Measurements from ENCODE around the gene CYP19A1.
"Not testable (repeated sequence)": the region's sequence is repeated elsewhere in the genome, so short reads cannot be mapped to it uniquely, and the experiment has no call there.

Gene CYP19A1

DNA sequence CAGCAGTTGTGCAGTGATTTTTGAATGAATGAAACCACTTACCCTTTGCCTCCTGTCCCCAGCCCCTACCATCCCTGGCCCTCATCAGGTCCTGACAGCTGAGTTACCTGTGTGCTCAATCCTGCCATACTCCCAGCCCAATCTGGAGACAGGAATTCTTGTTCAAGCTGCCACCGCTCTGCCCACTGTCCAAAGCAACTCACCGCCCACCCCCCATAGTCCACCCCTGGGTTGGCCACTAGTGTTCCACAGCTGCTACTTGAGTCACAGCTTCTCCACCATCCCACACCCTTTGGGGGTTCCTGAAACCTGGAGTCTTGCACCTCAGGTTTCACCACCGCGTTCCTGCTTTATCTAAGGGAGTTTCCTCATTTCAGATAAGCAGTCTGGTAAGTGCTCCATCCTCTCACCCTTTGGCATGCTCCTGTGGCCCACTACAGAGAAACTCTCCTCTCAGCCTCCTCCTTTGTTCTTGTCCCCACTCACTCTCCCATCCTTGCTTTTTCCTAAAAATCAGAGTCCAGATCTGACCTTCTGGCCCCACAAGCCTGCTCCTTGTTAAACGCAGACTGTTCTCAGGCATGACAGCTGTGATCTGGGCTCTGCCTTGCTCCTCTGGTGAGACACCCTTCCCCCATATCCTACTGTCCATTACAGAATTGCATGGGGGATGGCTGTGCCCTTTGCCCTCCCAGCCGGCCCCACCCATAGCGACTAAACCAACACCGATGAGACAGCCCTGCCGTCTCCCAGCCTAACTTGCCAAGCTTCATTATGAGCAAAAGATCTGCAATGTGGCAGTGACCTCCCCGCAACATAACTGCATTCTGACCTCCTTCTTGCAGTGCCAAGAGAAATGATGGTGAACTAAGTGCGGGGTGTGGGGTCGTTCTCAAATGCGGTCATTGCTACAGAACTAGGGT lies 50.0 kb downstream of the CYP19A1 start:
- DNase-seq = no peak

DNA sequence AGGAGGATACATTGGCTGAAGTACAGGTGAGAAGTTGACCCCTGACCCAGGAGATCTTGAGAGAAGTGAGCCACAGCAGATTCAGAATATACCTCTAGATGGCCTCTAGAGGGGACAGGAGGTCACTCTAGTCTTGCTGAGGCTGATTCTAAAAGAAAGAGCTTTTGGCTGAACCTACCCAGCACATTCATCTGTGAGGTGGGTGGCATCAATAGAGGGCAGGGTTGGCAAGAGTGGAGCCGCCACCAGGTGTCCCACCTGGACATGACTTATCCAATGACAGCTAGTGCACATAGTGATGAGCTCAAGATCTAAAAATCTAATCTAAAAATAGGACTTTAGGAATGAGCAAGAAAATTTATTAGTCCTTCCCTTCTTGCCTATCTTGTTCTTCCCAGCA lies 51.6 kb downstream of the CYP19A1 start:
- no peak for DNase-seq

DNA sequence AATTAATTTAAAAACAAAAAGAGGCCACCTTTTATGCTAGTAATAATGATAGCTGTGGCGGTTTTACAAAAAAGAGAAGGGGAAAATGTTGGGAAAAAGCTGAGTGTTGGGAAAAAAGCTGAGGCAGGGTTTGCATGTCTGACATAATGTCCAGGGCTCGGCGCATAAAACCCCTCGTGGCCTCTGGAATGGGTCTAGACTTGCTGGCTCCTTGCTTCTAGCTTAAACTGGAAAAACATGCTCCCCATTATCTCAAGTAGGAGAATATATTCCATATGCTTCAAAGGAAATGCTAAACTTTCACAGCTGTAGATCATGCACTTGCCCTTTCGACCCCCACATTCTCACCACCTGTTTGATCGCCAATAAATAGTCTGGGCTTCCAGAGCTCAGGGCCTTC lies 53.0 kb downstream of the CYP19A1 start:
- DNase-seq = no peak

DNA sequence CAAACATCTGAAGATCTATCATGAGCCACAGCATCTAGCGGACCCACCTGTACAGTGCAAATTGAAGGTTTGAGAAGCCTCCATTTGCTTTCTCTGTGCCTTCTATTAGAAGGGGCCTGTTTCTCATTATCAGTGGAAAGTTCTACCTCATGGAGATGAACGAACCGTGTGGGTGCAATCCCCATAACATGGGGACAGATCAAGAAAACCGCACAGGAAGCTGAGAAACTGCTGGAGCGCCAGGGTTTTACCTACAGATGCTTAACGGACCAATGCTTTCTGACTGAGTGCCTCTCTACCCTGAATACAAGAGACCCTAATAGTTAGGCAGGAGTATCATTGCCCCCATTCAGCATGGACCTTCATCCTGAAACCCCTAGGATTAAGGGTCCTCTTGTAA lies 53.5 kb downstream of the CYP19A1 start:
- DNase-seq = no peak

DNA sequence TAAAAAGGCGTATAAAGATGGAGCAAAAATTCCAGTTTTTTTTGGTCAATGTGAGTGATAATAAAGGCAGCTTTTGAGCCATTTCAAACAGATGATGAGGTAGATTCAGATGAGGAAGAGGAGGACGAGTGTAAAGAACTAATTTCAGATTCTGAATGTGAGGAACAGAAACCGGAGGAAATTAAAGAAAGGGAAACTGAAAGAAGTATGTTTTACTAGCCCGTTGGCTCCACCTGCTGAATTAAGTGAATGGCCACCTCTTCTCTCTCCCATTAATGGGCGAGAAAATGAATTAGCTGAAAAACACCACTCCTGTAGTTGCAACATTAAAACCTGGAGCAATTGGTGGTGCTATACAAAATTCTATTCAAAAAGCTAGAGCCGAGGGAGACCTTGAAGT lies 55.4 kb downstream of the CYP19A1 start:
- no peak for DNase-seq

DNA sequence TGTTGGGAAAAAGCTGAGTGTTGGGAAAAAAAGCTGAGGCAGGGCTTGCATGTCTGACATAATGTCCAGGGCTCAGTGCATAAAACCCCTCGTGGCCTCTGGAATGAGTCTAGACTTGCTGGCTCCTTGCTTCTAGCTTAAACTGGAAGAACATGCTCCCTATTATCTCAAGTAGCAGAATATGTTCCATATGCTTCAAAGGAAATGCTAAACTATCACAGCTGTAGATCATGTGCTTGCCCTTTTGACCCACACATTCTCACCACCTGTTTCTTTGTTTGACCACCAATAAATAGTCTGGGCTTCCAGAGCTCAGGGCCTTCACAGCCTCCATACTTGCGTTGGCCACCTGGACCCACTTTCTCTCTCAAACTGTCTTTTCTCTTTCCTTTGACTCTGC lies 56.2 kb downstream of the CYP19A1 start:
- not testable (repeated sequence) for DNase-seq

DNA sequence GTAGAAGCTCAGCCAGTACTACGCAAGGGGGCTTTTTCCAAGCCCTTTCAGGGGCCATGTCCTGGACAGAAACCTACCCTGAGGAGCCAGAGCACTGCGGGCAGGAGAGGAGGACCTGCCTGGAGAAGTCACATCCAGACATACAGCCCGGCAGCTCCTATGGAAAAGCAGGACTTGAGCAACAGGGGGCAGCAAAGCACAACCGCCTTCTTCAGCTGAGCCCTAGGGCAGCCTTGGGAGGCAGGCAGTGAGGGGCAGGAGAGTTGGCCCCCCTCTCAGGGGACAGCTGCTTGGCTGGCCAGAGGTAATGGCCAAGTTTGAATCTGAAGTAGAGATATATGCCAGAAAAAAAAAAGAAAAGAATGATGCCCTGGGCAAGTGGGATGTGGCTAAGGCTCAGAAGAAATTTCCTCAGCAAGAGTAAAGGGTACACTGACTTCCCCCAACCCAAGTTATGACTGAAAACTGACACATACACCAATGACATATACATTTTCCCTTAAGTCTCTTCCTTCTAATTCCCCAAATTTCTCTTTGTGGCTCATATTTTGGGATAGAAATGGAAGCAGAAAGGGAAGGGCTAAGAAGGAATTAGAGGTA lies 56.9 kb downstream of the CYP19A1 start:
- peak; percentile 70 for DNase-seq

DNA sequence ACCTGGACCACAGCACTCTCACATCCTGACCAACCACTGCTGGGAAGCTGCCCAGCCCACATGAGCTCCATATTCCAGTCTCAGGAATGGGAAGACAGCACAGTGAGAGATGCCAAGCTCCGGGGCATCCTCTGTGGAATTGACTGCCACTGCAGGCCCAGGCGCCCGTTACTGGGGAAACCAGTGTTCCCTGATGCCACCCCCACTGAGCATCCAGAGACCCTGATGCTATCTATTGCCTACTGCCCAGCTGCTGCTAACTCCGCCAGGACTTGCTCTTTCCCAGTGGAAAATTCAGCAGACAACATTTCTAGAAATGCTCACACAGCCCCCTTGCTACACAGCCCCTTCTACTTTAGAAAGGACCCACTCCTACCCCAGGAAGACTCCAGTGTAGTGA lies 57.6 kb downstream of the CYP19A1 start:
- no peak for DNase-seq

DNA sequence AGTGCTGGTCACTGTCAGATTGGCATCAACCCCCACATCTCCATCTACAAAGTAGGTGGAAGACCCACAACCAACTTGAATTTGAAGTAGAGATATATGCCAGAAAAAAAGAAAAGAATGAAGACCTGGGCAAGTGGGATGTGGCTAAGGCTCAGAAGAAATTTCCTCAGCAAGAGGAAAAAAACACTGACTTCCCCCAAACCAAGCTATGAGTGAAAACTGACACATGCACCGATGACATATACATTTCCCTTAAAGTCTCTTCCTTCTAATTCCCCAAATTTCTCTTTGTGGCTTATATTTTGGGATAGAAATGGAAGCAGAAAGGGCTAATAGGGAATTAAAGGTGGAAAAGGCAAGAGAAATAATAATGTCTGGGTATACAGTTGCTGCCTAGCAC lies 59.0 kb downstream of the CYP19A1 start:
- no peak for DNase-seq

DNA sequence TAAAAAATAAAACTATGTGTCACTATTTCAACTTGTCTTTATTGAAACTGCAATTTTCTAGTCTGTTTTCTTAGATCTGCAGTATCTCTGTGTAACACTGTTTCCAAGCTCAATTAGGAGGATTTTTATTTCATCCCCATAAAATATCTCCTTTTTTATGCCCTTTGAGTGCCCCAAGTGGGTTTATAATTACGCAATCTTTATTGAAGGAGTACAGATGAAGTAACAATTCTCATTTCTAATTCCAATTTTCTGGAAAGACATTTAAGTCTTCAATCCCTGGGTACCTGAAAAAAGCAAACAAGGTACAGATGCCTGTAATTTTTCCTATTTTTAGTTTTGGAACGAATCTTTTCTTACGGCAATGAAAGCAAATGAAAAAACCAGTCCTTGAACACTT lies 61.3 kb downstream of the CYP19A1 start:
- DNase-seq = no peak

DNA sequence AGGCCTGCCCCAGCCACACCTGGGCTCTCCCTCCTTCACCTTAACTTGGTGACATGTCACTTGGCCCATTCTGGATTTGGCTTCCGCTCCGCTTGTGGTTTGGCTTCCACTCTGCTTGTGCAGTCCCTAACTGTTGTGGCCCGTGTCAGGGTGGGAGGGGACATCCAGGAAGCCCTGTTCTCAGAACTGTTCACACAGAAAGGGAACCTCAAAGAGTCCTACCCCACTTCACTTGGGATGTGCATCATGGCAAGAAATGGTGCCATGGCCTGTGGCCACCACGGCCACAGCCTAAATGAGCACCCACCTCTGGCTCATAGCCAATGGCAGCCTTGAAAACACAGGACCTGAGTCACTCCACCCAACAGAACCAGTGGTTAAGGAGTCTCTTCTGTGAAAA lies 63.4 kb downstream of the CYP19A1 start:
- no peak for DNase-seq

DNA sequence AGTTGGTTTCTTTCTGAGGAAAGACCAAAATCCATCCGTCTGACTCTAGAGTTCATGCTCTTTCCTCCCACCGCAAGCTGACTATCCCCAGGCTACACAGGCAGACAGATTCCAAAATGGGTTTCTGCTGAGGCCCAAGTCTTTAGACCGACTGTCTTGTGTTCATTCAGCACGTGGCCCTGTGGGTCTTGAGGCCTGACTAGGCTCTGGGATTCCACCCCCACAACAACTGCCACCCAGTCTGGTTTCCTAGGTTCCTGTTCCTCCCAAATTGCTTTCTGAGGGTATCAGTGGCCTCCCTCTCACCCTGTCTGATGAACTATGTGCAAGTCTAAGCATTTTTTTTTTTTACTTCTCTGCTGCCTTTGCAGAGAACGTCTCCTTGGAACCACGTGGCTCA lies 67.7 kb downstream of the CYP19A1 start:
- DNase-seq = no peak

DNA sequence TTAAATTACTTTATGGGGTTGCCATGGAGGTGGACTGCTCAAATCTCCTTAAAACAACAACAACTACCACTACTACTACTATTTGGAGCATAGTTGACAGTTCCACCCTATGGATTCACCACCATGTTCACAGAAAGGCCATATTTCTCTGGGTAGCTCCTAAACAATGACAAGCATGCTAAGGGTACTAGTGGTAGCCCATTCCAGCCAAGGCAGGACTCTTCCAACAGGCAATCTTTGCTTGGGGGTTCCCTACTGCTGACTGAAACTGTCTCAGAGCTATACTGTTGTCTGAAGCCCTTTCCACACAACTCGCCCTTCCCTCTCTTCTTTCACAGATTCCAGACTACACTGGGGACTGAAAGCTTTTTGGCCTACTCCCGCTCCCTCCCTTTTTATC lies 68.9 kb downstream of the CYP19A1 start:
- no peak for DNase-seq

DNA sequence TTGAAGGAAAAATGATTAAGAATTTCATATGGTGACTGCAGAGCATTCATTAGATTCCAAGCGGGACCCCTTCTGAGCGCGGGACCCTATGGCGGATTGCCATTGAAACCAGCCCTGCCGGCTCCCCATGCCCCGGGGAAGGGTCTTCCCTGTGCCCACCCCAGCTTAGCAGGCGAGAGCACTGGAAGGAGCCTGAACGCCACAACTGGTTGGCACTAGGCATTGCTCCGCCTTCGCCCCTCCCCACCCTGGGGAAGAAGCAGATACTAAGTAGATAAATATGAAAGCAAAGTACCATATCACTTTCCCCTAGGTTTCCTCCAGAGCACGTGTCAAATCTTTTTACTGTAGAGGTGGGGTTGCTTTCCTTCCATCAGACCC lies 70.7 kb downstream of the CYP19A1 start:
- peak; percentile 26 for DNase-seq

DNA sequence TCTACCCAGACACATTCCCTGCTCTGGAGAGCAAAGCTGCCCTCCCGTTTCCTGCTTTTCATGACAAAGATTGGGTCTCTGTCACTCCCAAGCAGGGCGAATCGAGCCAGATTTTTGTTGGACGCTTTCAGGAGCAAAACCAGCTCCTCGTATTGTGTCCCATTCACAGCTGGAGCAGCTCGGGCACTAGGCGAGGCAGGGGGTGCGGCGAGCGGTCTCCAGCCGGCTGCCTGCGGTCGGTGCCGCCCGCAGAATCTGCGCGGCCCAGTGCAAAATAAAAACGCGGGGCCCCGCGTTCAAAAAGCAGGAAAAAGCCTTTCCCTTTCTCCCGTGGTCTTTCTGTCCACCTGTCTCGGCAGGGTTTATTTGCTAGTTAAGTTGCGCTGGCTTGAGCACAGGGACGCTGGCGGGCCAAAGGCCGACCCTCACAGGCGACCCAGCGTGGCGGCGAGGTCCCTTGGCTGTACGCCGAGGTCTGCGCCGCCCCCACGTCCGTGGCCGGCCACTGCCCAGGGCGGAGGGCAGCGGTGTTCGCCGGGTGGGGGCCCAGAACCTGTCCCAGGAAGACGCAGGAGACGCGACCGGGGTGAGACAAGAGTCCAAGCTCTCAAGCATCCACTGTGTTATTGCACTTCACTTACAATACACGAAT lies 71.2 kb downstream of the CYP19A1 start:
- DNase-seq = no peak

DNA sequence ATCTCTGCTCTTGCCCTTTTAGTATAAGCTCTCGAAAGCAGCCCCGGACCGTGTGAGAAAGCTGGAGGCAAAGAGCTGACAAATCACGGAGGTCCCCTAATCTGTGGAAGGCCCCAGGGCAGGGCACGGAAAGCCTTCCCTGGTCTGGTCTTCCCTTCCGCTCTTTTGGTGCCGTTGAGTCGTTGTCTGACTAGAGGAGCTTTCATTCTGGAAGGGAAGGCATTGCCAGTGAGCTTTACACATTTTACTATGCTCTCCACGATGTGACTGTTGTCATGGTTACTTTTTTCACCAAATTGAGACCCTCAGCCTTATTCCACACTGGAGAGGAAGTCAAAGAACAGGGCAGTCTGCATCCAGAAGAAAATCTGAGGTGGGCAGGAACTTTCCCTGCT lies 71.7 kb downstream of the CYP19A1 start:
- no peak for DNase-seq

DNA sequence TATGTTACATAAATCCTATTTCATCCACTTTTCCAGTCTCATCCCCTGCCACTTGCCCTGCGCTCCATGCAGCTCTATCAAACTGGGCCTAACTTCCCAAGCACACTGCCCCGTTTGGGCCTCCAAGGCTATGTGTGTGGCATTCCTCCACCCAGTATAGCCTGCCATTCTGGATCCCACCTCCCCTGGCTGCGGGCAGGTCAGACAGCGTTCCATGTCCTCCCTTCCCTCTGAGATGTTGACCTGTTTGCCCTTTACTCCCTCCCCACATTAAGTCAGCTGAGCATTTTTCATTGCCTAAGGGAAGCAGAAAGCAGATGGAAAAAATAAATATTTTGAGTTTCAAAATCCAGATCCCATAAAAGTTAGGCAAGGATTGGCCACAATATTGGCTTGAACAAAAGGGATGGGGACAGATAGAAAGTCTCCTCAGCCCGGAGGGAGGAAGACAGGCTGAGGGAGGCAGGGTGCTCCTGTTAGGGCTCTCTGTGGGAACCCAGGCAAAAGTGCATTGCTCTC lies 73.3 kb downstream of the CYP19A1 start:
- DNase-seq = no peak

DNA sequence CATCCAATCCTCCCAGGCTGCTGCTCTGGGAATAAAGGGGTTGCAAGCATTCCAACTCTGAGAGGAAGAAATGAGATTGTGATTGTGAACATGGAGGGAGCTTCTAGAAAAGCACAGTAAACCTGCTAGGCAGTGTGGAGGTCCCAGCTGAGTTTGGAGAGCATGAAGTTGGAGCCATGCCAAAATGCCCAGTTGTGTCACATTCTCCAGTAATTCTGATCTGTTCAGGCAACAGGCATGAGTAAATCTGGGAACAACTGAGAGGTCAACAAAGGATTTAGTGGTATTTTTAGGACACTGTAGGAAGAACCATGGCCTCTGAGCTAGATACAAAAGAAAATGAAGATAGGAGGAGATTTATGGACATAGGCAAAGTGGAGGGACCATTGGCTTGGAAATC lies 74.7 kb downstream of the CYP19A1 start:
- DNase-seq = no peak

DNA sequence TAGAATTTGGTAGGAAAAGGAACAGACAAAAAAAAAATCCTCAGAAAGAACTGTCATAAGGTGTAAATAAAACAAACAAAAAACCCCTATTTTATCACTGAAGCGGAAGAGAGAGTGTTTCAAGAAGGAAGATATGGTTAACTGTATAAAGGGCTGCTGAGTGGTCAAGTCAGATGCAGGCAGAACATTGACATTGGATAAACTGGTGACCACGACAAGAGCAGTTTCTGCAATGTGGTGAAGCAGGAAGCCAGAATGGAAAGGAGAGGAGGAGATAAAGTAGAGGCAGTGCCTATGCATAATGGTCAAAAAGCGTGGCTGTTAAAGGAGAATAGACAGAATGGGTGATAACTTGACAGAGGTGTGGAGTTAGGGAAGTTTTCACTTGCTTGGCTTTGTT lies 75.3 kb downstream of the CYP19A1 start:
- DNase-seq = peak; percentile 39

DNA sequence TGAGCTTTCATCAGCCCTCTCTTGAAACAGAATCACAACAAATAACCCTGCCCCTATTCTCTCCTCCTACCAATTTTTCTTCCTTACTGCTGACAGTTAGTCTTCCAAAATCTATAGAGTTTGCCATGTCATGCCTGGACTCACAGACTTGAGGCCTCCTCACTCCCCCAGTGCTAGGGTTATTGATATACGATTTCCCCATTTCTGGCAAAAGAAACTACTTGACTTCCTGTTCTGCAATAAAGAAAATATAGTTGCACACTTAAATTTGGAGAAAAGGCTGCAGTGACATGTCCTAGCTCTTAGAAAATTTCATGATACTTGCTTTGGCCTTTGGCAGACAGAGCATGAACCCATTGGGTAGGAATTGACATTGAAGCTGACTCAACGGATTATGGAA lies 75.9 kb downstream of the CYP19A1 start:
- DNase-seq = no peak

DNA sequence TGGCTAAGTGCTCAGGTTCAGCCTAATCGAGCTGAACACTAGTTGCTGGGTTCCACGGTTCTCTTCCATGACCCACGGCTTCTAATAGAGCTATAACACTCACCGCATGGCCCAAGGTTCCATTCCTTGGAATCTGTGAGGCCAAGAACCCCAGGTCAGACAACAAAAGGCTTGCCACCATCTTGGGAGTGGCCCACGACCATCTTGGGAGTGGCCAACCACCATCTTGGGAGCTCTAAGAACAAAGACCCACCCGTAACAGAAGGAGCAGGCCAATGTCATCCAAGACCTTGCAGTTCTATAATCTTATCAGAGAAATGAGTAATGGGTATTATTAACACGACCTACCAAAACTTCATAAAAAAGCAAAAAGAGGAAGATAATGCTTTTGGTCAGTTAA lies 77.3 kb downstream of the CYP19A1 start:
- not testable (repeated sequence) for DNase-seq

DNA sequence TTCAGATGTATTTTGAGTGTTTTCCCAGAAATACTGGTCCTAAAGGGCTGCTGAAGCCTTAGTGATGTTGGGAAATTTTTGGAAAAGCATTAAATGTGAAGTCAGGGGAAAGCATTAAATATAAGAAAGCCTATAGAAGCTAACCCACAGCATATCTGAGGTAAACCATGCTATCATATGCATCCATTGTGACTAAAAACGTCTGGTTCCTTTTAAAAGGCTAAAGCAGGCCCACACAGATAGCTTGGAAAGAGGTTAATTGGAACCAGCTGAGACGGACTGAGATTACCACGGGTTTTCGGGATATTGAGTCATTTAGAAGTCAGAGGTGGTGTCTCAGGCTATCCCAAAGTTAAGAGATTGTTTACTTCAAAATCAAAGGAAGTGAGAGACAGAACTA lies 78.2 kb downstream of the CYP19A1 start:
- no peak for DNase-seq

DNA sequence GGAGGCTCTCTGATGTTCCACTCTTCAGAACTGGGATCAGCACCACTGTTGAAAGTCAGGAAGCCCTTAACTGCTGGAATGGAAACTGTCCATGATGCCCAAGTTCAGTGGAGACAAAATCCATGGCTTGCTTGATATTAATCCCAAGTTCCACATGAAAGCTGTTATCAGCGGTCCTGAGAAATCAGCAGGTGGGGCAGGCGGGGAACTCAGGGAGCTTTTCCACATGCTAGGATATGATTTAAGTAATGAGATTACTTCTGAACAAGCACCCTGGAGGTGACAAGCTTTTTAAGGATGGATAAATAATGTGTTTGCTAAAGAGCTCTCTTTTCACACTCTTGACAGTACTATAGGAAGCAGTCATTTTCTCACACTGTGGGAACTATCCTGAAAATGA lies 82.9 kb downstream of the CYP19A1 start:
- DNase-seq = no peak

DNA sequence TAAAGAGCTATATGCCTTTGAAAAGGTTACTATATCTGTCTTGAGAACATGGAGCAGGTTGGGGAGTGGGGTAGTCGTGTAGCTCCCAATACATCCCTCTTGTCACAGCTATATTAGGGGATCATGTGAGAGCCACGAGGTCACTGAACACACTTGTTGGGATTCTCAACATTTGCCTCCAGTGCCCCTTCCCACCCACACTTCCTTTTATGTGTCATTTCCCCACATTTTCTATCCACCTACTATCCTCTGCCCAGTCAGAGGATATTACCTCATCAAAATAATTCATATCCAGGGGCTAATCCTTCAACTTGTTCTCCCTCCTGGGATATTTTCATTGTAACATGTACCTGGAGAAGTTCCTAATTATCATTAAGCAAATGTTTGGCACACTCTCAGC lies 85.0 kb downstream of the CYP19A1 start:
- no peak for DNase-seq

Data from hematopoietic multipotent progenitor cell treated with erythropoietin and hydrocortisone succinate and interleukin-3 and kit ligand, for 4 days (in vitro differentiated cells).